GM12872 (cell line): Measurements from ENCODE around the gene ZBTB46.

Experiments used
- TF ChIP-seq, protein P1 (sequence below): IDR thresholded peaks from 3 replicates; pipeline ENCODE4 v1.5.1; 2011; ENCODE audit warnings: low read depth, mild to moderate bottlenecking, low read length, moderate library complexity; ENCODE audit not compliant: insufficient read depth

ZBTB46 gene

DNA sequence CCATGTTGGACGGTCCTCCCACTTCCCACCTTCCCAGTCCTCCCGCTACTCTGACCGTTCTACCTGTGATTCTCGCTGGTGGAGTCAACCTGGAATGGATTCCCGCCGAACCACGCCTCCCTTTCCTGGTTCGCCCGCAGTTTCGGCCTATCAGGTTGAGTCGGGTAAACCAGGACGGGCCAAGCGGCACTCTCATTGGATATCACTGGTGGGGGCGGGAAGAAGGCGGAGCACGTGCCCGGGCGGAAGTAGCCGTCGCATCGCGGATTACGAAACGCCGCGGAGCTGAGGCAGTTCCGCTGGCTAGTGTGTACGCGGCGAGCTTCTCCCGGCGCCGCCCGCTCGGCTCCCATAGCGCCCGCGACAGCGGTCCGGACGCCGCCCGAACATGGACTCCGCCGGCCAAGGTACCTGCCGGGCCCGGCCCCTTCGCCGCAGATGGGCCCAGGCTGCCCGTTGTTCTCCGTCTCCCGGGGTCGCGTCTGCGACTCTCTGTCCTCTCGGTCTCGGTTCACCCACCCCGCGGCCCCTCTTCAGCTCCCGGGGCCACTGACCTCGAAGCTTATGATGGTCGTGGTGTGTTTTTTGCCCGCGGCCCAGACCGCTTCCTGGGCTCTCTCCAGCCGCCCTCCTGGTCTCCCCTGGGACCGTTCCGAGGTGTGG is 34.0 kb upstream of the ZBTB46 start, which contains the start of gene TPD52L2:
TSS of gene TPD52L2 (plus strand) at position 293 of the 663 bp plus-strand sequence. CDS start at position 389, 96 bp downstream.
- TF ChIP-seq, protein P1, sequence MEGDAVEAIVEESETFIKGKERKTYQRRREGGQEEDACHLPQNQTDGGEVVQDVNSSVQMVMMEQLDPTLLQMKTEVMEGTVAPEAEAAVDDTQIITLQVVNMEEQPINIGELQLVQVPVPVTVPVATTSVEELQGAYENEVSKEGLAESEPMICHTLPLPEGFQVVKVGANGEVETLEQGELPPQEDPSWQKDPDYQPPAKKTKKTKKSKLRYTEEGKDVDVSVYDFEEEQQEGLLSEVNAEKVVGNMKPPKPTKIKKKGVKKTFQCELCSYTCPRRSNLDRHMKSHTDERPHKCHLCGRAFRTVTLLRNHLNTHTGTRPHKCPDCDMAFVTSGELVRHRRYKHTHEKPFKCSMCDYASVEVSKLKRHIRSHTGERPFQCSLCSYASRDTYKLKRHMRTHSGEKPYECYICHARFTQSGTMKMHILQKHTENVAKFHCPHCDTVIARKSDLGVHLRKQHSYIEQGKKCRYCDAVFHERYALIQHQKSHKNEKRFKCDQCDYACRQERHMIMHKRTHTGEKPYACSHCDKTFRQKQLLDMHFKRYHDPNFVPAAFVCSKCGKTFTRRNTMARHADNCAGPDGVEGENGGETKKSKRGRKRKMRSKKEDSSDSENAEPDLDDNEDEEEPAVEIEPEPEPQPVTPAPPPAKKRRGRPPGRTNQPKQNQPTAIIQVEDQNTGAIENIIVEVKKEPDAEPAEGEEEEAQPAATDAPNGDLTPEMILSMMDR, result no peak

DNA sequence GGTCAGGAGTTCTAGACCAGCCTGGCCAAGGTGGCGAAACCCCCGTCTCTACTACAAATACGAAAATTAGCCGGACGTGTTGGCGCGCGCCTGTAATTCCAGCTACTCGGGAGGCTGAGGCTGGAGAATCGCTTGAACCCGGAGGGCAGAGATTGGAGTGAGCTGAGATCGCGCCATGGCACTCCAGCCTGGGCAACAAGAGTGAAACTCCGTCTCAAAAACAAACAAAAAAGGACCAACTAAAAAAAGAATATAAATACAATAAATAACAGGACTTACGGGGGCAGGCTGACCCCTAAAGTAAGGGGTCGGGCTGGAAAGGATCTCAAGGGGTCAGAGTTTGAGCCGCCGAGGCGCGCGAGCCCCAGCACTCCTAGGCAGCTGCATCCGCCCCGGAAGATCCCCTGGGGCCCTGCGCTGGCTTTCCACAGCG is 33.5 kb upstream of the ZBTB46 start:
- TF ChIP-seq, protein P1, result no peak

DNA sequence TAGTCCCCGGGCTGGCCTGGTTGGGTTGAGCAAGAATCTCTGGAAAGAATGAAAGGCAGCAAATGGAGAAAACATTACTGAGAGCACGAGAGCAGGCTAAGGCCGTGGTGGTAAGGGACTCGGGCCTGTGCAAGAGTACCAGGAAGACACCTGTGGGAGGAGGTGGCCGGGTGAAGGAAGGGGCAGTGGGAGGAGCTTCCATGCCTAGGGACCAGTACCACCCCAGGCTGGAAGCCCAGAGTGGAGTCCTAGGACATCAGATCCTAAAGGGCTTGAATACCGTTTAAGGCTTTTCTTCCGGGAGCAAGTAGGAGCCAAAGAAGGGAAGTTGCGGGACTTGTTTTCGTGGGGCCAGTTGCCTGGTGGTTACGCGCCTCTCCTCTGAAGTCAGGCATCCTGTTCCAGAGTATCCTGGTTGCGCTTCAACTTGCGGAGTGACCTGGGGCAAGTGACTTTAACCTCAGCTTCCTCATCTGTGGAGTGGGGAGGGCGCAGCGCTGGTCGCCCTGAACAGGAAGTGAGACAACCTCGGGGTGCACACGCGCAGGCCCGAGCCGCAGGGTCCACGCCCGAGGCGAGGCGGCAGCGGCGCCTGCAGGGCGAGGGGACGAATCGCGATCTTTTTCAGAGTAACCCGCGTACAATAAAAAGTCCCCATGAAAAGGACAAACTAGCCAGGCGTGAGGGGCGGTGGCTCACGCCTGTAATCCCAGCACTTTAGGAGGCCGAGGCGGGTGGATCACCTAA is 32.9 kb upstream of the ZBTB46 start:
- TF ChIP-seq, protein P1, result peak; percentile 84

DNA sequence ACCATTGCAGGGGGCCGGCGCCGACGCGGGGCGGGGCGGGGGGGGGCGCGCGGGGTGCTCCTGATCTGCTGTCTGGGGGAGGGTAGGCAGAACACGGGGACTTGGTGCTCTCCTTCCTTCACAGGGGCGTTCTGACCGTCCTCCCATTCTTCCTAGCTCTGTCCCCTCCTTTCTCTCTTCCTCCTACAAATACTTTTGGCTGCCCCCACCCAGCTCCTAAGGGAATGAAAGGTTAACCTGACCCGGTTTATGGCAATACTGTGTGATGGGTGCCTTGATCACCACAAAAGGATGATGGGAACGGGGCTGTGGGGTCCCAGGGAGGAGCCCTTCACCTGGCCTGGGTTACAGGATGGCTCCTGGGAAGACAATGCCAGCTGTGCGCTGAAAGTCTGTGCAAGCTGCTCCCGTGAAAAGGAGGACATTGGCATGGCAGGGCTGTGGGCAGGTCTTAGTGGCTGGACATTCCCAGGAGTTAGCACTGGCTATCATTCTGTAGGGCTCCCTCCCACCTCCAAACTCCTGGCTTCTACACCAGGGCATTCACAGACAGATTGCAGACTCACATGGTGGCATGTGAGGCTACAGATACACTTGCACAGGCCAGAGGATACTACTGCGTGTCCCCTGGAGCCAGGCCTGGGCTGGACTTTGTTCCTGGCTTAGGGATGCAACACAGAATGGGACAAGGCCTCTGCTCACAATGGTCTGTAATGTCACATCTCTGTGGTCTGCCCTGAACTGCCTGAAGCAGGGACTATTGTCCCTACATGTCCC is 32.1 kb upstream of the ZBTB46 start:
- TF ChIP-seq, protein P1, result no peak

DNA sequence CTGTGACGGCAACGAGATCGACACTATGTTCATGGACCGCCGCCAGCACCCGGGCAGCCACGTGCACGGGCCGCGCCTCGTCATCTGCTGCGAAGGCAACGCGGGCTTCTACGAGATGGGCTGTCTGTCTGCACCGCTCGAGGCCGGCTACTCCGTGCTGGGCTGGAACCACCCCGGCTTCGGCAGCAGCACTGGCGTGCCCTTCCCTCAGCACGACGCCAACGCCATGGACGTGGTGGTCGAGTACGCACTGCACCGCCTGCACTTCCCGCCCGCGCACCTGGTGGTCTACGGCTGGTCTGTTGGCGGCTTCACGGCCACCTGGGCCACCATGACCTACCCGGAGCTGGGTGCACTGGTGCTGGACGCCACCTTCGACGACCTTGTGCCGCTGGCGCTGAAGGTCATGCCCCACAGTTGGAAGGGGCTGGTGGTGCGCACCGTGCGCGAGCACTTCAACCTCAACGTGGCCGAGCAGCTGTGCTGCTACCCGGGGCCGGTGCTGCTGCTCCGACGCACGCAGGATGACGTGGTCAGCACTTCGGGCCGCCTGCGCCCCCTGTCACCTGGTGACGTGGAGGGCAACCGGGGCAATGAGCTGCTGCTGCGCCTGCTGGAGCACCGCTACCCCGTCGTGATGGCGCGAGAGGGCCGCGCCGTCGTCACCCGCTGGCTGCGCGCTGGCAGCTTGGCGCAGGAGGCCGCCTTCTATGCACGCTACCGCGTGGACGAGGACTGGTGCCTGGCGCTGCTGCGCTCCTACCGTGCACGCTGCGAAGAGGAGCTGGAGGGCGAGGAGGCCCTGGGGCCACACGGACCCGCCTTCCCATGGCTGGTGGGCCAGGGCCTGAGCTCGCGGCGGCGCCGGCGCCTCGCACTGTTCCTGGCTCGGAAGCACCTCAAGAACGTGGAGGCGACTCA is 31.2 kb upstream of the ZBTB46 start:
- TF ChIP-seq, protein P1, result no peak

DNA sequence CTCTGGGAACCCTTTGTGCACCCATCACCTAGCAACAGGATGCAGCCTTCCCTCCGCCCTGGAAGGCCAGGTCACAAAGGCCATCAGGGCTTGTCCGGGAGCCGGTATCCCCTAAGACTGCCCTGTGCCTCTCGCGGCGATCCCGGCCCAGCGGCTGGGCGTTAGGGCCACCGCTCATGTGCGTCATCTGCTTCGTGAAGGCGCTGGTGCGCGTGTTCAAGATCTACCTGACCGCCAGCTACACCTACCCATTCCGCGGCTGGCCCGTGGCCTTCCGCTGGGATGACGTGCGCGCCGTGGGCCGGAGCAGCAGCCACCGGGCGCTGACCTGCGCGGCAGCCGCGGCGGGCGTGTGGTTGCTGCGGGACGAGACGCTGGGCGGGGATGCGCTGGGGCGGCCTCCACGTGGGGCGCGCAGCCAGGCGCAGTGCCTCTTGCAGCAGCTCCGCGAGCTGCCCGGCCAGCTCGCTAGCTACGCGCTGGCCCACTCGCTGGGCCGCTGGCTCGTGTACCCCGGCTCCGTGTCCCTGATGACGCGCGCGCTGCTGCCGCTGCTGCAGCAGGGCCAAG is 30.4 kb upstream of the ZBTB46 start, which contains the start of gene ABHD16B:
TSS of gene ABHD16B (plus strand) at position 134 of the 570 bp plus-strand sequence. CDS start at position 177, 43 bp downstream.
- TF ChIP-seq, protein P1, result no peak
